GM21619 (cell line): ENCODE results near the gene ZNF512.
"Not testable (repeated sequence)": the region's sequence is repeated elsewhere in the genome, so short reads cannot be mapped to it uniquely, and the experiment has no call there.

Experiments
- ATAC-seq: cut with Tn5 transposase; IDR thresholded peaks from one replicate; pipeline ENCODE4 v1.9.1; 2021; ENCODE audit not compliant: unreplicated experiment

ZNF512 gene

GRCh38 chr2:27582129-27582694 is 630 bp upstream of the ZNF512 start:
- ATAC-seq = no peak

GRCh38 chr2:27583390-27583915 is 611 bp downstream of the ZNF512 start:
- ATAC-seq = no peak

- ATAC-seq = no peak
These were observed 1.8 kb downstream of the ZNF512 start for GRCh38 chr2:27584597-27584996.

- no peak for ATAC-seq
These were observed 4.2 kb downstream of the ZNF512 start for GRCh38 chr2:27587025-27587424.

GRCh38 chr2:27588308-27588707 is 5.5 kb downstream of the ZNF512 start:
- ATAC-seq = no peak

- ATAC-seq = no peak
These were observed 8.9 kb downstream of the ZNF512 start for GRCh38 chr2:27591745-27592144.

GRCh38 chr2:27593240-27593639 is 10.4 kb downstream of the ZNF512 start:
- ATAC-seq = no peak

GRCh38 chr2:27594020-27594703 is 11.3 kb downstream of the ZNF512 start:
- ATAC-seq = not testable (repeated sequence)

- ATAC-seq = not testable (repeated sequence)
These were observed 12.6 kb downstream of the ZNF512 start for GRCh38 chr2:27595412-27595811.

GRCh38 chr2:27596627-27597026 is 13.8 kb downstream of the ZNF512 start:
- no peak for ATAC-seq

GRCh38 chr2:27606611-27607010 is 23.8 kb downstream of the ZNF512 start:
- ATAC-seq = no peak

- no peak for ATAC-seq
These were observed 31.1 kb downstream of the ZNF512 start for GRCh38 chr2:27613985-27614384.

- no peak for ATAC-seq
These were observed 32.5 kb downstream of the ZNF512 start for GRCh38 chr2:27615316-27615715.

GRCh38 chr2:27621524-27621923 is 38.7 kb downstream of the ZNF512 start:
- ATAC-seq = no peak

- no peak for ATAC-seq
These were observed 40.1 kb downstream of the ZNF512 start for GRCh38 chr2:27622921-27623384.

GRCh38 chr2:27624943-27625342 is 42.1 kb downstream of the ZNF512 start:
- ATAC-seq = no peak

- not testable (repeated sequence) for ATAC-seq
These were observed 43.5 kb downstream of the ZNF512 start for GRCh38 chr2:27626323-27626722.

GRCh38 chr2:27626921-27627320 is 44.1 kb downstream of the ZNF512 start:
- ATAC-seq = not testable (repeated sequence)

- ATAC-seq = peak; percentile 3
These were observed 45.3 kb downstream of the ZNF512 start for GRCh38 chr2:27627963-27628766.

GRCh38 chr2:27628767-27629709 is 46.2 kb downstream of the ZNF512 start, which contains the start of the genes CCDC121 and GPN1:
CCDC121 (minus strand) TSS chr2:27629012; CDS start chr2:27627799, 1,213 bp downstream.
GPN1 (plus strand) TSS chr2:27629050; CDS start chr2:27629059, 9 bp downstream.
- ATAC-seq = peak; percentile 98
